GM12878 (cell line): ENCODE measurements around the gene TMPRSS6. TPM values are rescaled to one million over a fixed set of nuclear protein-coding genes. Genes with fewer than 3 reads are reported as not detected.

Experiments
- ASH2L ChIP-seq: fragments of 300-600, 200-600 bp; sonication (generic); IDR thresholded peaks from 2 replicates; pipeline ENCODE4 v1.6.1; 2017; ENCODE audit warnings: low read depth, mild to moderate bottlenecking, borderline replicate concordance
- BHLHE40 ChIP-seq, 2 experiments: fragments of 450-650 bp in 1 of 2; IDR thresholded peaks; 2 replicates each; pipeline ENCODE4 v1.6.1; 2011 to 2017; ENCODE audit warnings: low read depth in 2 of 2, borderline replicate concordance in 1 of 2, improper control_type of control experiment in 1 of 2, low read length in 1 of 2, mild to moderate bottlenecking in 1 of 2
- EZH2 ChIP-seq: IDR thresholded peaks from 2 replicates; pipeline ENCODE4 v1.6.1; 2012; ENCODE audit warnings: low read depth, mild to moderate bottlenecking, control low read depth, inconsistent platforms, low read length, borderline replicate concordance; ENCODE audit not compliant: control insufficient read depth
- HDAC6 ChIP-seq: fragments of 200-600 bp; sonication (generic); IDR thresholded peaks from one replicate; pipeline ENCODE4 v1.8.0; 2017; ENCODE audit warnings: antibody characterized with exemption; ENCODE audit not compliant: unreplicated experiment
- HDGF ChIP-seq: fragments of 450-650 bp; IDR thresholded peaks from 2 replicates; pipeline ENCODE4 v1.6.1; 2016; ENCODE audit warnings: antibody characterized with exemption
- IKZF1 ChIP-seq: fragments of 450-650 bp; conservative IDR thresholded peaks from 2 replicates; pipeline ENCODE4 v1.6.1; 2017; ENCODE audit warnings: antibody characterized with exemption, mild to moderate bottlenecking
- KAT2A ChIP-seq: conservative IDR thresholded peaks from 2 replicates; pipeline ENCODE4 v1.6.1; 2011; ENCODE audit warnings: low read depth, low read length; ENCODE audit not compliant: control insufficient read depth
- MEF2A ChIP-seq: IDR thresholded peaks from 2 replicates; pipeline ENCODE4 v1.6.1; 2011; ENCODE audit warnings: low read depth, mild to moderate bottlenecking, low read length, moderate library complexity; ENCODE audit not compliant: insufficient read depth
- MTA3 ChIP-seq: IDR thresholded peaks from 2 replicates; pipeline ENCODE4 v1.6.1; 2012; ENCODE audit warnings: low read length, inconsistent platforms, borderline replicate concordance
- NBN ChIP-seq: fragments of 450-650 bp; IDR thresholded peaks from 2 replicates; pipeline ENCODE4 v1.6.1; 2016
- NFYB ChIP-seq: IDR thresholded peaks from 2 replicates; pipeline ENCODE4 v1.6.1; 2011; ENCODE audit warnings: low read depth, mild to moderate bottlenecking, low read length, improper control_type of control experiment, moderate library complexity; ENCODE audit not compliant: insufficient read depth
- NR2C2 ChIP-seq: IDR thresholded peaks from 2 replicates; pipeline ENCODE4 v1.6.1; 2011; ENCODE audit warnings: borderline replicate concordance, low read depth; ENCODE audit not compliant: control insufficient read depth, insufficient read length
- NRF1 ChIP-seq: conservative IDR thresholded peaks from 2 replicates; pipeline ENCODE4 v1.6.1; 2011; ENCODE audit warnings: mild to moderate bottlenecking, low read depth, low read length, improper control_type of control experiment
- RAD21 ChIP-seq: IDR thresholded peaks from 2 replicates; pipeline ENCODE4 v1.6.1; 2011; ENCODE audit warnings: mild to moderate bottlenecking, low read depth, low read length, moderate library complexity; ENCODE audit not compliant: insufficient read depth
- RUNX3 ChIP-seq: IDR thresholded peaks from 2 replicates; pipeline ENCODE4 v1.6.1; 2012; ENCODE audit warnings: low read length, inconsistent platforms
- SIX5 ChIP-seq: IDR thresholded peaks from 2 replicates; pipeline ENCODE4 v1.6.1; 2011; ENCODE audit warnings: mild to moderate bottlenecking, low read depth, low read length, moderate library complexity; ENCODE audit not compliant: severe bottlenecking
- SREBF1 ChIP-seq: IDR thresholded peaks from 2 replicates; pipeline ENCODE4 v1.6.1; 2012; ENCODE audit warnings: mild to moderate bottlenecking, low read length
- STAT1 ChIP-seq: fragments of 450-650 bp; conservative IDR thresholded peaks from 2 replicates; pipeline ENCODE4 v1.6.1; 2014; ENCODE audit warnings: antibody characterized with exemption, mild to moderate bottlenecking
- STAT3 ChIP-seq: IDR thresholded peaks from 2 replicates; pipeline ENCODE4 v1.6.1; 2011; ENCODE audit warnings: low read depth, low read length, improper control_type of control experiment
- TCF12 ChIP-seq: IDR thresholded peaks from 2 replicates; pipeline ENCODE4 v1.6.1; 2011; ENCODE audit warnings: low read depth, mild to moderate bottlenecking, low read length
- ZBED1 ChIP-seq: IDR thresholded peaks from 2 replicates; pipeline ENCODE4 v1.6.1; 2016; ENCODE audit warnings: borderline replicate concordance
- ZBTB40 ChIP-seq: fragments of 450-650 bp; IDR thresholded peaks from 2 replicates; pipeline ENCODE4 v1.6.1; 2016; ENCODE audit warnings: mild to moderate bottlenecking, moderate library complexity, borderline replicate concordance
- ZNF24 ChIP-seq: fragments of 450-650 bp; IDR thresholded peaks from 2 replicates; pipeline ENCODE4 v1.6.1; 2017; ENCODE audit warnings: antibody characterized with exemption, mild to moderate bottlenecking
- ZNF274 ChIP-seq: IDR thresholded peaks from one replicate; pipeline ENCODE4 v1.8.0; 2011; ENCODE audit not compliant: insufficient read length, insufficient read depth
- ZNF384 ChIP-seq: IDR thresholded peaks from 2 replicates; pipeline ENCODE4 v1.6.1; 2012; ENCODE audit warnings: low read depth, mild to moderate bottlenecking, low read length, improper control_type of control experiment, borderline replicate concordance
- polyA plus RNA-seq, 11 experiments: library from polyadenylated mRNA; depleted of rRNA in 4 of 11; unstranded in 6 of 11; stranded (reverse) in 5 of 11; fragments of >200 nt; fragmentation: Nextera tagmentation in 4 of 11; fragmentation: Illumina TruSeq in 1 of 11; extraction: Ambion mirVana in 4 of 11; extraction: Trizol in 1 of 11; gene quantifications; 1 replicate in 1 of 11; 2 replicates in 10 of 11; pipeline versions ENCODE4 v1.2.1 to v1.2.3, GENCODE V29; 2011 to 2016; ENCODE audit warnings: inconsistent platforms in 2 of 11, missing spikeins in 2 of 11, low read depth in 1 of 11
- total RNA-seq, 4 experiments: library from RNA; depleted of rRNA in 3 of 4; stranded (reverse); fragments of >200 nt in 3 of 4; fragmentation: Illumina TruSeq in 1 of 4; extraction: Trizol in 1 of 4; gene quantifications; 2 replicates each; pipeline versions ENCODE4 v1.2.1 to v1.2.3, GENCODE V29; 2013 to 2021
- TF ChIP-seq, protein P1 (sequence below): fragments of 450-650 bp; IDR thresholded peaks from 2 replicates; pipeline ENCODE4 v1.6.1; 2017; ENCODE audit warnings: mild to moderate bottlenecking, low read depth, inconsistent platforms; ENCODE audit not compliant: poor library complexity, severe bottlenecking

Gene TMPRSS6
- total and polyA plus RNA-seq, 10 of the 15 experiments (the other 5 are each of a cell fraction or from before 2014, with no cell fraction given) = 0.06 to 0.69 (median 0.19) TPM; not detected in 6

DNA sequence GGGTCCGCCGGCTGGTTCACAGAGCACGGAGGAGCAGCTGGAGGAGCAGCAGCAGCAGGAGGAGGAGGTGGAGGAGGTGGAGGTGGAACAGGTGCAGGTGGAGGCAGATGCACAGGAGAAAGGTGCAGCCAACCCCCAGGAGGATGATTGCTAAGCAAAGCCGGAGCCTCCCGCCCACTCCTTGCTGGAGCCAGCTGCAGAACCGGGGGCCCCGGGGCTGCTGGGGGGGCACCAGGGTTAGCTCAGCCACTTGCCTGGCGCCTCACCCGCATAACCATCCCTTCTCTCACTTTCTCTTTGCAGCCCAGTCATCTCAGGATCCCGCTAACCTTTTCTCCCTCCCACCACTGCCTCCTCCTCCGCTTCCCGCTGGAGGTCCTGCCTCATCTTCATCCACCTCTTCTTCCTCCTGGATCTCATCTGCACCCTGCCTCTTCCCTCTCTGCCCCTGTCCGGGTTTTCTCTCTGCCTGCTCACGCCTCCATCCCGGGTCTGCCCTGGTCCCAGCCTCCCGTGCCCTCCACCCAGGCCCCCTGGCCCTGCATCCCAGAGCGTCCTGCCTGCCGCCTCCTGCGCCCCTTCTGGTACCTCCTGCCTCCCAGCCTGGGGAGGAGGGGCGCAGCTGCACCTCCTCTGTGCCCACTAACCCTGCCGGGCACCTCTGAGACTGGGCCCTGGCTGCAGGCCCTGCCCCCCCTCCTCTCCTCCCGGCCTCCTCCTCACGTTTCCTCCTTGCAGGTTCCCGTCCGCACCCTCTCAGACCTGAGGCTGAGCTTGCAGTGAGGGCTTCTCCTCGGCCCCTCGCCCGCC is 48.5 kb downstream of the TMPRSS6 start (continued):
- TF ChIP-seq BHLHE40 (IDR thresholded peaks at IDR 0.05; ENCODE audit: borderline replicate concordance in 1 of 2, low read depth in 2 of 2, low read length in 1 of 2) = peak in 1 of 2 experiments; percentile 30; a peak in 1 of 4 replicates
- TF ChIP-seq NBN = peak; percentile 63; the same call in 1 of the 2 replicates
- no peak for TF ChIP-seq ASH2L
- no peak for TF ChIP-seq SREBF1
- no peak for TF ChIP-seq STAT3
- TF ChIP-seq ZNF274 = no peak
- TF ChIP-seq ZBED1 = no peak
- no peak for TF ChIP-seq ZNF384
- peak; percentile 99 for TF ChIP-seq TCF12
- 0 out of 2 replicates have a peak, but pooled peaks have one; percentile 59 for TF ChIP-seq HDGF
- TF ChIP-seq SIX5 = no peak
- TF ChIP-seq MEF2A = peak; percentile 58; the same call in 1 of the 2 replicates
- TF ChIP-seq MTA3 = no peak
- TF ChIP-seq HDAC6 = no peak
- TF ChIP-seq NRF1 = no peak
- TF ChIP-seq ZBTB40 = no peak
- TF ChIP-seq NR2C2 = no peak
- TF ChIP-seq STAT1 = no peak
- TF ChIP-seq, protein P1, sequence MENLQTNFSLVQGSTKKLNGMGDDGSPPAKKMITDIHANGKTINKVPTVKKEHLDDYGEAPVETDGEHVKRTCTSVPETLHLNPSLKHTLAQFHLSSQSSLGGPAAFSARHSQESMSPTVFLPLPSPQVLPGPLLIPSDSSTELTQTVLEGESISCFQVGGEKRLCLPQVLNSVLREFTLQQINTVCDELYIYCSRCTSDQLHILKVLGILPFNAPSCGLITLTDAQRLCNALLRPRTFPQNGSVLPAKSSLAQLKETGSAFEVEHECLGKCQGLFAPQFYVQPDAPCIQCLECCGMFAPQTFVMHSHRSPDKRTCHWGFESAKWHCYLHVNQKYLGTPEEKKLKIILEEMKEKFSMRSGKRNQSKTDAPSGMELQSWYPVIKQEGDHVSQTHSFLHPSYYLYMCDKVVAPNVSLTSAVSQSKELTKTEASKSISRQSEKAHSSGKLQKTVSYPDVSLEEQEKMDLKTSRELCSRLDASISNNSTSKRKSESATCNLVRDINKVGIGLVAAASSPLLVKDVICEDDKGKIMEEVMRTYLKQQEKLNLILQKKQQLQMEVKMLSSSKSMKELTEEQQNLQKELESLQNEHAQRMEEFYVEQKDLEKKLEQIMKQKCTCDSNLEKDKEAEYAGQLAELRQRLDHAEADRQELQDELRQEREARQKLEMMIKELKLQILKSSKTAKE = no peak
- peak; percentile 89 for TF ChIP-seq IKZF1
- TF ChIP-seq RUNX3 = peak; percentile 71
- TF ChIP-seq NFYB = no peak
- TF ChIP-seq RAD21 = no peak
- TF ChIP-seq KAT2A = no peak
- TF ChIP-seq EZH2 = no peak
- TF ChIP-seq ZNF24 = no peak
